ENCODE results near the gene ZGPAT.

The ZGPAT gene

GRCh38 chr20:63682384-63683139 is 25.3 kb upstream of the ZGPAT start:
- Histone ChIP-seq H3K9me3 (ENCODE audit: low read depth, low read length) (no peaks in the 10 kb centered on the region), H3K27ac (peak overlapping the region; percentile 59), H3K36me3 (ENCODE audit: insufficient read depth, low read length) (no peaks in the 10 kb centered on the region; the same call in 1 of the 2 replicates), H3K9ac (ENCODE audit: insufficient read length) (no peak overlapping the region), H3K4me3 (no peak overlapping the region)
- TF ChIP-seq FOXP2 (optimal IDR thresholded peaks at IDR 0.05; ENCODE audit: control extremely low read depth, extremely low read length, insufficient read depth): no peak
- TF ChIP-seq EZH2 (IDR thresholded peaks at IDR 0.05): no peak
- TF ChIP-seq POLR2AphosphoS5 (IDR thresholded peaks at IDR 0.05; ENCODE audit: borderline replicate concordance, low read depth, low read length): no peak
- no peak for DNase-seq (ENCODE audit: low read depth, low spot score)

GRCh38 chr20:63685269-63686026 is 22.4 kb upstream of the ZGPAT start:
- TF ChIP-seq EZH2 (IDR thresholded peaks at IDR 0.05) (no peak), FOXP2 (optimal IDR thresholded peaks at IDR 0.05; ENCODE audit: control extremely low read depth, extremely low read length, insufficient read depth) (no peak), POLR2AphosphoS5 (IDR thresholded peaks at IDR 0.05; ENCODE audit: borderline replicate concordance, low read depth, low read length) (no peak)
- Histone ChIP-seq H3K27ac (no peak overlapping the region), H3K36me3 (ENCODE audit: insufficient read depth, low read length) (no peaks in the 10 kb centered on the region), H3K9me3 (ENCODE audit: low read depth, low read length) (no peaks in the 10 kb centered on the region), H3K4me3 (no peak overlapping the region), H3K9ac (ENCODE audit: insufficient read length) (no peak overlapping the region)
- DNase-seq (ENCODE audit: low read depth, low spot score): no peak

DNA sequence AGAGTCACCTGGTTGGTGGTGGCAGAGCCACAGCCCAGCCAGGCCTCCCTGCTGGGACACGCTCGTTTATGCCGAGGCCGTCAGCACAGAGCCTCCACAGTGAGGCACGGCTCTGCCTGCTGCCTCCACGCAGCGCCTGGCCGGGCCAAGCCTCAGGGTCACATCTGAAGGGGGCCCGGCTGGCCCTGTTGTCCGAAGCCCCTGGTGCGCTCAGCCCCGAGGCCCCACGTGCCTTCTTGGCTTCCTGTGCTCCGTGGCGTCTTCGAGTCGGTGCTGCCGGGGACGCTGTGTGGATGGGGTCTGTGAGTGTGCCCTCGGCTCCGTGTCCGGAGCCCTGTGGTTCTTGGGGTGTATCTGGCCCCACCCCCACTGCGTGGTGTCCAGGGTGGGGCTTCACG is 21.7 kb upstream of the ZGPAT start:
- Histone ChIP-seq H3K4me3 (no peak overlapping the region), H3K9ac (ENCODE audit: insufficient read length) (no peak overlapping the region), H3K27ac (no peak overlapping the region), H3K36me3 (ENCODE audit: insufficient read depth, low read length) (no peaks in the 10 kb centered on the region), H3K9me3 (ENCODE audit: low read depth, low read length) (no peaks in the 10 kb centered on the region)
- no peak for DNase-seq (ENCODE audit: low read depth, low spot score)
- TF ChIP-seq FOXP2 (optimal IDR thresholded peaks at IDR 0.05; ENCODE audit: control extremely low read depth, extremely low read length, insufficient read depth) (no peak), POLR2AphosphoS5 (IDR thresholded peaks at IDR 0.05; ENCODE audit: borderline replicate concordance, low read depth, low read length) (no peak; the same call in 1 of the 2 replicates), EZH2 (IDR thresholded peaks at IDR 0.05) (no peak)

DNA sequence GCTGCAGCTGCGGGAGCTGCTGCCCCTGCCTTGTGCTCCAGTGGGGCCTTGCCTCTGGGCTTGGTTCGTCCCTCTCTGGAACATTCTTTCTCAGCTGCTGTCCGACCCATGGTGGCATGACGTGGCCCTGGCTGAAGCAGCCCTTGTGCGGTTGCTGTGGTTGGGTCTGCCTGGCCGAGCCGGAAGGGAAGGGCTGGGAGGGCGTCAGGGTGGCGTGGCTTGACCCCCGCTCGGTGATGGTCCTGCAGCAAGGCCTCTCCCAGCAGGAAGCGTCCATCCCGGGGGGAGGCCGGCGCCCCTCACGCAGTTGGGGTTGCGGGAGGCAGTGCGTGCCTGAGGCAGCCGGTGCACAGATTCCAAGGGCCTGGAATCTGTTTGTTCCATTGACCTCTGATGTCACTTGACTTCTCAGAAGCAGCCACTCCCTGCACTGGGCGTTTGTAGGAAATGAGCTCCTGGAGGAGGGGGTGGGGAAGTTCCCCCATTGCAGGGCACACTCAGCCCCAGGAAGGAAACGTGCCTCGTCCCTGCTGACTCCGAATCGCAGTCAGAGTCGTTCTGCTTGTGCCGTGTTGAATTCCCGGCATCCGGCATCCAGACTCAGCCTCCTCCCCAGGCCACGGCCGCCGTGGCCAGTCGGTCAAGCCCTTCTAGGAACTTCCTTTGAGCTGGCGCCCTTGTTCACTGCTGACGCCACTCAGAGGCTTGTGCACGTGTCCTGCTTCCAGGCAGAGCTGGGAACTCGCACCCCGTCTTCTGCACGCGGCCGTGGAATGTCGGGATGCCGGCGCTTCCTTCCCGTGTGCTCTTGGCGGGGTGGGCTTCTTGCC is 21.1 kb upstream of the ZGPAT start:
- no peak overlapping the region for H3K27ac ChIP-seq
- no peaks in the 10 kb centered on the region for H3K9me3 ChIP-seq (ENCODE audit: low read depth, low read length)
- H3K4me3 ChIP-seq: no peak overlapping the region
- TF ChIP-seq FOXP2 (optimal IDR thresholded peaks at IDR 0.05; ENCODE audit: control extremely low read depth, extremely low read length, insufficient read depth) (no peak), POLR2AphosphoS5 (IDR thresholded peaks at IDR 0.05; ENCODE audit: borderline replicate concordance, low read depth, low read length) (no peak), EZH2 (IDR thresholded peaks at IDR 0.05) (no peak)
- no peak for DNase-seq (ENCODE audit: low read depth, low spot score)
- no peaks in the 10 kb centered on the region for H3K36me3 ChIP-seq (ENCODE audit: insufficient read depth, low read length)
- H3K9ac ChIP-seq (ENCODE audit: insufficient read length): no peak overlapping the region

GRCh38 chr20:63687419-63688178 is 20.2 kb upstream of the ZGPAT start:
- TF ChIP-seq EZH2 (IDR thresholded peaks at IDR 0.05): no peak
- no peak for TF ChIP-seq FOXP2 (optimal IDR thresholded peaks at IDR 0.05; ENCODE audit: control extremely low read depth, extremely low read length, insufficient read depth)
- TF ChIP-seq POLR2AphosphoS5 (IDR thresholded peaks at IDR 0.05; ENCODE audit: borderline replicate concordance, low read depth, low read length): no peak
- no peak overlapping the region for H3K4me3 ChIP-seq
- no peak for DNase-seq (ENCODE audit: low read depth, low spot score)
- H3K9me3 ChIP-seq (ENCODE audit: low read depth, low read length): no peaks in the 10 kb centered on the region
- no peaks in the 10 kb centered on the region for H3K36me3 ChIP-seq (ENCODE audit: insufficient read depth, low read length)
- no peak overlapping the region for H3K9ac ChIP-seq (ENCODE audit: insufficient read length)
- H3K27ac ChIP-seq: no peak overlapping the region

DNA sequence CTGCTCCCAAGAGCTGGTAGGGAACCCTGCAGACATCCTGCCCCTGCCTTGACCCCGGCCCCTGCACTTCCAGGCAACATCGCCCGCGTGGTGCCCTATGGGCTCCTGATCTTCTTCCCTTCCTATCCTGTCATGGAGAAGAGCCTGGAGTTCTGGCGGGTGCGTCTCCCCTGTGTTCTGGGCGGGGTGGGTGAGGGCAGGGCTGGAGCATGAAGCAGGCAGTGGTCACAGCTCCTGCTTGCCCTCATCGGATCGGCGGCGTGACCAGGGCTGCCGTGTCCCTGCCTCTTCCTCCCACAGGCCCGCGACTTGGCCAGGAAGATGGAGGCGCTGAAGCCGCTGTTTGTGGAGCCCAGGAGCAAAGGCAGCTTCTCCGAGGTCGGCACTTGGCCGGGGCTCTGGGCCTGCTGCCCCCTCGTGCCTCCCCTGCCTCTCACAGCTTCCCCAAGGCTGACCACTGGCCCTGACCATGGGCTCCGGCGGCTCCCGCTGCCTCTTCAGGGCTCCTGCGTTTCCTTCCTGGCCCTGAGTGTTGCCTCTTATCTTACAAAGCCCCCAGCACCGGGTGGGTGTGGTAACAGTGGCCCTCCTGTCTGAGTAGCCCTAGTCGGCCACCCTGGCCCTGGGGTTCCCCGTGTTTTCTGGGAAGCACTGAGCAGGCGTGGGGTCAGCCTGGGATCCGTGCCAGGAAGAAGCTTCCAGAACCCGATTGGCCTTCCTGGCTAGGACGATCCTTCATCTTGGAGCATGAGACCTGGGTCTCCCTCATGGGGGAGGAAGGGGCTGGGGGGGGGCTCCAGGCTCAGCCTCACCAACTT is 19.4 kb upstream of the ZGPAT start:
- Histone ChIP-seq H3K27ac (no peak overlapping the region), H3K9me3 (ENCODE audit: low read depth, low read length) (no peaks in the 10 kb centered on the region), H3K4me3 (no peak overlapping the region), H3K9ac (ENCODE audit: insufficient read length) (no peak overlapping the region), H3K36me3 (ENCODE audit: insufficient read depth, low read length) (no peaks in the 10 kb centered on the region)
- no peak for DNase-seq (ENCODE audit: low read depth, low spot score)
- no peak for TF ChIP-seq FOXP2 (optimal IDR thresholded peaks at IDR 0.05; ENCODE audit: control extremely low read depth, extremely low read length, insufficient read depth)
- TF ChIP-seq EZH2 (IDR thresholded peaks at IDR 0.05): no peak
- no peak; the same call in 1 of the 2 replicates for TF ChIP-seq POLR2AphosphoS5 (IDR thresholded peaks at IDR 0.05; ENCODE audit: borderline replicate concordance, low read depth, low read length)

Measured in SK-N-MC (cell line).